ENCODE results near the gene SAE1. TPM values are rescaled to one million over a fixed set of nuclear protein-coding genes. Genes with fewer than 3 reads are reported as not detected.

The SAE1 gene
- total and polyA plus RNA-seq, 2 of the 4 experiments (the other 2 are of a cell fraction), result 165 to 184 TPM

- Histone ChIP-seq H3K18ac (ENCODE audit: low read depth, low read length) (no peak overlapping the region), H2BK15ac (ENCODE audit: low read depth, low read length) (no peak overlapping the region), H4K20me1 (ENCODE audit: insufficient read depth, low read length) (peaks cover 60% of the 10 kb centered on the region), H4K5ac (ENCODE audit: low read depth, low read length) (no peak overlapping the region), H3K4me3 (ENCODE audit: insufficient read depth, low read depth, low read length) (no peak overlapping the region), H2BK5ac (ENCODE audit: low read depth, low read length, poor library complexity, severe bottlenecking) (no peak overlapping the region), H3K9me1 (ENCODE audit: insufficient read depth, low read length) (peaks cover 4% of the 10 kb centered on the region), H4K8ac (ENCODE audit: low read depth in 2 of 2, low read length in 2 of 2) (no peak overlapping the region), H3K27me3 (ENCODE audit: control insufficient read depth, insufficient read depth, low read length) (no peaks in the 10 kb centered on the region), H3K4me2 (ENCODE audit: low read depth, low read length) (peak overlapping the region; percentile 81), H2AK9ac (replicated peaks; ENCODE audit: low read depth, low read length, poor library complexity) (no peak overlapping the region), H2BK20ac (ENCODE audit: low read depth, low read length) (no peak overlapping the region), H3K36me3 (ENCODE audit: control insufficient read depth, insufficient read depth, low read length) (peaks cover 3% of the 10 kb centered on the region; the same call in 1 of the 2 replicates), H3K4ac (ENCODE audit: low read depth, low read length) (no peak overlapping the region), H4K91ac (ENCODE audit: insufficient read depth, low read depth, low read length) (no peak overlapping the region), H3K23ac (ENCODE audit: low read depth, low read length) (0 out of 2 replicates have a peak overlapping the region, but pooled peaks have one; percentile 78), H3K79me1 (ENCODE audit: low read depth in 1 of 2, low read length in 2 of 2) (peaks cover 0 to 39% of the 10 kb centered on the region in 2 experiments; a peak in 2 of 4 replicates), H2AFZ (replicated peaks; ENCODE audit: low read length, poor library complexity) (no peak overlapping the region), H3K14ac (replicated peaks; ENCODE audit: low read depth, low read length) (no peak overlapping the region), H2BK120ac (ENCODE audit: low read depth, low read length) (no peak overlapping the region), H3K56ac (ENCODE audit: extremely low read depth, insufficient read depth, low read length) (no peak overlapping the region), H3K4me1 (ENCODE audit: control insufficient read depth, insufficient read depth, low read length) (peaks cover 14% of the 10 kb centered on the region), H3K9ac (ENCODE audit: low read depth, low read length) (no peak overlapping the region), H2AK5ac (ENCODE audit: low read depth, low read length) (no peak overlapping the region), H3K27ac (ENCODE audit: insufficient read depth, low read length) (no peak overlapping the region), H3K9me3 (ENCODE audit: control insufficient read depth, insufficient read depth, low read length) (no peaks in the 10 kb centered on the region)
- no CpG with 5 or more reads among the region's 7 CpGs for WGBS, 2 experiments (ENCODE audit: extremely low coverage in 2 of 2, insufficient read length in 1 of 2)
- intact Hi-C loops (cut with micrococcal nuclease), result loop anchor here (5.0 kb wide), 1 partner anchor 110 kb away; no protein-coding TSS in a partner anchor
- DNase-seq, result no peak
- no peak for ATAC-seq (ENCODE audit: low read depth)
- no peak for TF ChIP-seq FOS (IDR thresholded peaks at IDR 0.05; ENCODE audit: low read depth, low read length)
- no peak for TF ChIP-seq RFX5 (IDR thresholded peaks at IDR 0.05; ENCODE audit: low read depth, low read length)
- no peak for TF ChIP-seq POLR2A (IDR thresholded peaks at IDR 0.05; ENCODE audit: low read depth, low read length)
- TF ChIP-seq RAD21 (IDR thresholded peaks at IDR 0.05; ENCODE audit: low read length), result no peak
- no peak for TF ChIP-seq MXI1 (IDR thresholded peaks at IDR 0.05; ENCODE audit: borderline replicate concordance, low read depth, low read length)
- TF ChIP-seq ELK1 (IDR thresholded peaks at IDR 0.05; ENCODE audit: borderline replicate concordance, low read depth, low read length), result no peak
- BruUV-seq (replicated peaks), result no TSS peak
- in situ Hi-C loops (cut with MboI; ENCODE audit: low sequenced_read_pairs), result no loop called here
- ChIA-PET POLR2A (ENCODE audit: unreplicated experiment) (interaction anchor here (1.4 kb wide), 1 partner anchor 19 kb away, joined by 8 read pairs; the partner anchor contains the start of gene ZC3H4), CTCF (interaction anchor here (0.6 to 1.9 kb wide), 2 partner anchors 33 to 111 kb away, joined by 3 to 14 read pairs; no protein-coding TSS in a partner anchor)
- dilution Hi-C loops (cut with HindIII; ENCODE audit: low sequenced_read_pairs, unreplicated experiment), result no loop called here
Observed at GRCh38 chr19:47132194-47132852, 1.7 kb downstream of the SAE1 start.

All from IMR-90 (cell line).